Fibroblast of the aortic adventitia (primary cell): Measurements from ENCODE around the gene TRDN. TPM values are rescaled to one million over a fixed set of nuclear protein-coding genes. Genes with fewer than 3 reads are reported as not detected.

Source experiments
- DNase-seq: peaks from one replicate; pipeline ENCODE4 v3.0.0-alpha.2; 2010; ENCODE audit warnings: low read depth
- H3K4me3 ChIP-seq: 2 replicates; pipeline ENCODE4 v1.5.1; 2011; ENCODE audit warnings: low read depth, mild to moderate bottlenecking, control low read depth, low read length, moderate library complexity
- total RNA-seq: library from RNA; depleted of rRNA; stranded (reverse); fragments of >200 nt; gene quantifications from 2 replicates; pipeline ENCODE4 v1.2.3, GENCODE V29; 2012; ENCODE audit warnings: low replicate concordance
- TF ChIP-seq, protein P1 (sequence below): IDR thresholded peaks from 2 replicates; pipeline ENCODE4 v1.5.1; 2011; ENCODE audit warnings: mild to moderate bottlenecking, low read length, control low read depth, inconsistent platforms; ENCODE audit not compliant: insufficient read depth

TRDN gene
- total RNA-seq, result under 0.01 TPM in 1 of 2 replicates, not detected in the other

GRCh38 chr6:123636782-123637181 lies at the start of gene TRDN:
Gene TRDN (minus strand): TSS chr6:123636950. CDS start chr6:123636775, 175 bp downstream.
- no peak for DNase-seq
- TF ChIP-seq, protein P1, sequence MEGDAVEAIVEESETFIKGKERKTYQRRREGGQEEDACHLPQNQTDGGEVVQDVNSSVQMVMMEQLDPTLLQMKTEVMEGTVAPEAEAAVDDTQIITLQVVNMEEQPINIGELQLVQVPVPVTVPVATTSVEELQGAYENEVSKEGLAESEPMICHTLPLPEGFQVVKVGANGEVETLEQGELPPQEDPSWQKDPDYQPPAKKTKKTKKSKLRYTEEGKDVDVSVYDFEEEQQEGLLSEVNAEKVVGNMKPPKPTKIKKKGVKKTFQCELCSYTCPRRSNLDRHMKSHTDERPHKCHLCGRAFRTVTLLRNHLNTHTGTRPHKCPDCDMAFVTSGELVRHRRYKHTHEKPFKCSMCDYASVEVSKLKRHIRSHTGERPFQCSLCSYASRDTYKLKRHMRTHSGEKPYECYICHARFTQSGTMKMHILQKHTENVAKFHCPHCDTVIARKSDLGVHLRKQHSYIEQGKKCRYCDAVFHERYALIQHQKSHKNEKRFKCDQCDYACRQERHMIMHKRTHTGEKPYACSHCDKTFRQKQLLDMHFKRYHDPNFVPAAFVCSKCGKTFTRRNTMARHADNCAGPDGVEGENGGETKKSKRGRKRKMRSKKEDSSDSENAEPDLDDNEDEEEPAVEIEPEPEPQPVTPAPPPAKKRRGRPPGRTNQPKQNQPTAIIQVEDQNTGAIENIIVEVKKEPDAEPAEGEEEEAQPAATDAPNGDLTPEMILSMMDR, result no peak
- H3K4me3 ChIP-seq, result no peak within 1 kb of the TSS

DNA sequence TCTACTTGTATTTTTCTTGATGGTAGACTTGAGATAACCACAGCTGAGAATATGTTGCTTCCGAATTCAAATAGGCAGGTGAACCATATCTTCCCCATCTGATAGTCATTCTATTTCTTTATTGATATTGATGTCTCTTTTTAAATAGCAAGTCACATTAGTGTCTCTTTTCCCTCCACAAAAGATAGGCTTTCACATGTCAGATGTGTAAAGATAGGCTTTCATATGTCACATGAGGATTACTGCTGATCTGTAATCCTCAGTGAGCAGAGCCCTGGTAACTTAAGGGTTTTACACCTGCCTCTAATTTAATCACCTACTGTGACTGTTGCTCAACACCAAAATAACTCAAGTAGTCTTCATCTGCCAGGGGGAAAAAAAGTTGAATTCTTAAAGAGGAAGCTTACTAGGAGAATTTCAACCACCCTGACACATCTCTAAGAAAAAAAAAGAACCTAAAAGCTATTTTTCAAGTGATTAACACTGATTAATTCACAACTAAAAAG lies 45.3 kb upstream of the TRDN start:
- DNase-seq, result no peak
- H3K4me3 ChIP-seq, result no peak overlapping the region
- TF ChIP-seq, protein P1, result no peak

DNA sequence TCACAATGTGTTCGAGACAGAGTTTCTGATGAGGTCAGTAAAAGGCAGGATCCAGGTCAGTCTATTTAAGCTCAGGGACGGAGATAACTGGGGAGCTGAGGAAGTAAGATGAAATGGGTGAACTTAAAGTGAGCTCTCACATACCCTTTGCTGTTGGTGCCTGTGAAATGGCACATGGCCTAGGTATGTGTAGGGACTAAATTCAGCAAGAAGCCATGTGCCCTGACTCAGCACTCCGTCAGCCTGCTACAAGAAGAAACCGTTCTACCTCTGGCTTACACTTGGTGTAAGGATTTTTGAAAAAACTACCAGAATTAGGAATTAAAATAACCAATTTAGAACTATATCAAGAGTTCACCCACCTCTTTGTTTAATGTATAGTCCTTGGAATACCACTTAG lies 41.1 kb upstream of the TRDN start:
- no peak for DNase-seq
- no peak overlapping the region for H3K4me3 ChIP-seq
- TF ChIP-seq, protein P1, result no peak

DNA sequence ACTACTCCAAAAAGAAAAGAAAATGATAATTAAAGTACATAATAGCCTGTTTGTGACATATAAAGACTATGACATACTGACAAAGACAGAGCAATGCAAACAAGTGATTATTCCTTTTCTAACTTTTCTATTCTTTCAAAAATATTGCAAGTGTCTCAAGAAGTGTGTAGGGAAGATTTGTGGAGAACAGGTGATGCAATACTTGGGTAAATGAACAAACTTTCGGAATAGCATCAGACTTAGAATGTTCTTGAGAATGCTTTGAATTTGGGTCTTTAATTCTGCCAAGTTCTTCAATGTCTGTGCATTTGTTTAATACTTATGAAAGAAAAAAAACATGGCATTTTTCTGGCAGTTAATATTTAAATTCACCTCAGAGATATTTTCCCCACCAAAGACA lies 40.0 kb upstream of the TRDN start:
- H3K4me3 ChIP-seq, result no peak overlapping the region
- TF ChIP-seq, protein P1, result no peak
- DNase-seq, result no peak

GRCh38 chr6:123668965-123669591 lies 32.3 kb upstream of the TRDN start:
- peak; percentile 22 for DNase-seq
- H3K4me3 ChIP-seq, result no peak overlapping the region
- TF ChIP-seq, protein P1, result no peak

DNA sequence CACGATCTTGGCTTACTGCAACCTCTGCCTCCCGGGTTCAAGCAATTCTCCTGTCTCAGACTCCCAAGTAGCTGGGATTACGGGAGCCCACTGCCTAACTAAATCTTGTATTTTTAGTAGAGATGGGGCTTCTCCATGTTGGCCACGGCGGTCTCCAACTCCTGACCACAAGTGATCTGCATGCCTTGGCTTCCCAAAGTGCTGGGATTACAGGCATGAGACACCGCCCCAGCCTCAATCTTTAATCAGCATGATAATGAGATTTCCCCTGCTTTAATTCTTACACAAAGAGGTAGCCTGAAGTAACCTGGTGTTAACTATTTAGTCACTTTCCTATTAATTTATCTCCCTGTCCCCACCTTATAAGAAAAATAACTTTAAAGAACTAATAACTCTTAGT lies 31.3 kb upstream of the TRDN start:
- no peak overlapping the region for H3K4me3 ChIP-seq
- no peak for DNase-seq
- TF ChIP-seq, protein P1, result no peak

DNA sequence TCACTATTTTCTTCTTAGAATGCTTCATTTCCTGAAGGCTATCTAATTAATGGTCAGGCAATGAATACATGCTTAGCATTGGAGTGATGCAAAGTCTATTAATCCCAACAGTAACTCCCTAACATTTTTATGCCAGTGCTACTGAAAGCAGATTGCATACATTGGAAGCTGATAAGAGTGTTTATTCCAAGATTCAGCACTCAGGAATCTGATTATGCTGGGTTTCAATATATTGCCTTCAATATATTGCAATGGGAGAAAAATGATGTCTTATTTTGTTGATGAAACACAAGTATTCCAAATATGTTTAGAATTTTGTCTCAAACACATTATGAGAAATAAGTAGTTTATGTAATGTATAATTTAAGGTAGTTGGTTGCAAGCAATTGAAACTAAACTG lies 26.7 kb upstream of the TRDN start:
- no peak for DNase-seq
- TF ChIP-seq, protein P1, result no peak
- H3K4me3 ChIP-seq, result no peak overlapping the region
